Parathyroid adenoma (tissue), 2 donors: Measurements from ENCODE around the gene CCL18.
"Not testable (repeated sequence)": the region's sequence is repeated elsewhere in the genome, so short reads cannot be mapped to it uniquely, and the experiment has no call there.

Source experiments
- H2AFZ ChIP-seq: fragments of 300-600 bp; sonication (generic); one replicate; pipeline ENCODE4 v1.7.0; 2017; ENCODE audit warnings: antibody characterized with exemption, mild to moderate bottlenecking
- H3K27ac ChIP-seq: fragments of 300-600 bp; sonication (generic); one replicate; pipeline ENCODE4 v1.7.0; 2017
- H3K27me3 ChIP-seq: fragments of 300-600 bp; sonication (generic); one replicate; pipeline ENCODE4 v1.7.0; 2017; ENCODE audit warnings: low read length; ENCODE audit not compliant: control insufficient read depth, insufficient read depth
- H3K36me3 ChIP-seq: fragments of 300-600 bp; sonication (generic); one replicate; pipeline ENCODE4 v1.7.0; 2017; ENCODE audit warnings: low read length; ENCODE audit not compliant: control insufficient read depth, insufficient read depth
- H3K4me1 ChIP-seq: fragments of 300-600 bp; sonication (generic); one replicate; pipeline ENCODE4 v1.7.0; 2017; ENCODE audit warnings: control low read depth
- H3K4me2 ChIP-seq: fragments of 300-600 bp; sonication (generic); one replicate; pipeline ENCODE4 v1.7.0; 2017; ENCODE audit warnings: low read length
- H3K4me3 ChIP-seq: fragments of 300-600 bp; sonication (generic); one replicate; pipeline ENCODE4 v1.7.0; 2017; ENCODE audit warnings: low read depth, low read length
- H3K79me2 ChIP-seq: fragments of 300-600 bp; sonication (generic); one replicate; pipeline ENCODE4 v1.7.0; 2017; ENCODE audit warnings: control low read depth
- H3K9ac ChIP-seq: fragments of 300-600 bp; sonication (generic); one replicate; pipeline ENCODE4 v1.7.0; 2017; ENCODE audit warnings: mild to moderate bottlenecking
- H3K9me3 ChIP-seq: fragments of 300-600 bp; sonication (generic); one replicate; pipeline ENCODE4 v1.7.0; 2017; ENCODE audit warnings: low read length; ENCODE audit not compliant: control insufficient read depth
- CTCF ChIP-seq: fragments of 300-600 bp; sonication (generic); IDR thresholded peaks from one replicate; pipeline ENCODE4 v1.7.0; 2017; ENCODE audit warnings: antibody characterized with exemption, mild to moderate bottlenecking
- donor health status: primary hyperparathyroidism.

CCL18 gene

GRCh38 chr17:36069136-36069535, 5.1 kb downstream of the CCL18 start:
- Histone ChIP-seq H3K4me1 (no peaks in the 10 kb centered on the region), H3K27ac (no peak overlapping the region)
- no peak for TF ChIP-seq CTCF

GRCh38 chr17:36070427-36070826, 6.4 kb downstream of the CCL18 start:
- Histone ChIP-seq H3K27ac (no peak overlapping the region), H3K9ac (no peak overlapping the region)

More at GRCh38 chr17:36069136-36069535, 5.1 kb downstream of the CCL18 start:
- Histone ChIP-seq H2AFZ (no peak overlapping the region), H3K9me3 (no peaks in the 10 kb centered on the region), H3K4me3 (no peak overlapping the region), H3K79me2 (no peaks in the 10 kb centered on the region), H3K27me3 (no peaks in the 10 kb centered on the region), H3K36me3 (no peaks in the 10 kb centered on the region), H3K9ac (no peak overlapping the region), H3K4me2 (no peak overlapping the region)

DNA sequence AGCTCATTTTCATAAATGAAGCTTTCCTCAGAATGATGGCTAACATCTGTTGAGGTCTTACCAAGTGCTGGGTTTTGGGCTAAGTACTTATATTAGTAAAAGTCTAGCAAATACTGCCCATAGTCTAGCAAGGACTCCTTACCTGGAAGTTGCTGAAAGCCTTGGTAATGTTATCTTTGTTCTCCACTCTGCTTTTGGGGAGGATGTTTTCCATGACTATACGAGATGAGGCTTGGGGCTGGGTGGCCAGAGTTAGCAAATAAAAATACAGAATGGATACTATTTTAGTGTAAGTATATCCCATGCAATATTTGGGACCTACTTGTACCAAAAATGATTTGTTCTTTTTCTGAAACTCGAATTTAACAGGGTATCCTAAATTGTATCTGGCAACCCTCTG, 7.7 kb downstream of the CCL18 start:
- no peak overlapping the region for H3K4me2 ChIP-seq
- H3K4me1 ChIP-seq = no peaks in the 10 kb centered on the region
- no peak overlapping the region for H3K9ac ChIP-seq
- no peaks in the 10 kb centered on the region for H3K27me3 ChIP-seq
- H3K79me2 ChIP-seq = no peaks in the 10 kb centered on the region
- no peak overlapping the region for H3K4me3 ChIP-seq
- no peaks in the 10 kb centered on the region for H3K36me3 ChIP-seq
- TF ChIP-seq CTCF = no peak
- H3K27ac ChIP-seq = no peak overlapping the region
- H3K9me3 ChIP-seq = no peaks in the 10 kb centered on the region
- H2AFZ ChIP-seq = no peak overlapping the region

More at GRCh38 chr17:36070427-36070826, 6.4 kb downstream of the CCL18 start:
- no peaks in the 10 kb centered on the region for H3K79me2 ChIP-seq
- no peak overlapping the region for H3K4me2 ChIP-seq
- TF ChIP-seq CTCF = no peak
- no peaks in the 10 kb centered on the region for H3K9me3 ChIP-seq
- H3K4me1 ChIP-seq = no peaks in the 10 kb centered on the region
- H2AFZ ChIP-seq = no peak overlapping the region
- H3K36me3 ChIP-seq = no peaks in the 10 kb centered on the region
- no peak overlapping the region for H3K4me3 ChIP-seq
- H3K27me3 ChIP-seq = no peaks in the 10 kb centered on the region

- TF ChIP-seq CTCF = peak; percentile 55
- H3K36me3 ChIP-seq = no peaks in the 10 kb centered on the region
- no peaks in the 10 kb centered on the region for H3K79me2 ChIP-seq
- no peak overlapping the region for H3K27ac ChIP-seq
- H3K4me3 ChIP-seq = no peak overlapping the region
- no peak overlapping the region for H3K4me2 ChIP-seq
- no peaks in the 10 kb centered on the region for H3K9me3 ChIP-seq
- H3K9ac ChIP-seq = no peak overlapping the region
- no peaks in the 10 kb centered on the region for H3K4me1 ChIP-seq
- H3K27me3 ChIP-seq = no peaks in the 10 kb centered on the region
- no peak overlapping the region for H2AFZ ChIP-seq
Observed at GRCh38 chr17:36072431-36073121, 8.5 kb downstream of the CCL18 start.

DNA sequence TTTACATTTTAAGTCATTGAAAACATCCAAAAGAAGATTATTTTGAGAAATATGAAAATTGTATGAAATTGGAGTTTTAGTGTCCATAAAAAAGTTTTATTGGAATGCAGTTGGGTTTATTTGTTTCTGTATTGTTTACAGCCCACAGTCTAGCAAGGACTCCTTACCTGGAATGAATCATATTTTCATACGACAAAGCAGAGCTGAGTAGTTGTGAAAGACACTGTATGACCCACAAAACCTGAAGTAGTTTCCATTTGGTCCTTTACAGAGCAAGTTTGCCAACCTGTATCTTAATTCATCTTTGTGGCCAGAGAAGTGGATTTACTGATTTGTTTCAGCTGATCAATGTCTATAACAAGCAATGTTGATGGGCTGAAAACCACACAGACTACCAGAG, 10.3 kb downstream of the CCL18 start:
- H3K4me2 ChIP-seq = no peak overlapping the region
- no peaks in the 10 kb centered on the region for H3K79me2 ChIP-seq
- H3K27me3 ChIP-seq = no peaks in the 10 kb centered on the region
- H3K4me1 ChIP-seq = no peaks in the 10 kb centered on the region
- H2AFZ ChIP-seq = no peak overlapping the region
- no peaks in the 10 kb centered on the region for H3K36me3 ChIP-seq
- H3K9ac ChIP-seq = no peak overlapping the region
- no peaks in the 10 kb centered on the region for H3K9me3 ChIP-seq
- no peak overlapping the region for H3K27ac ChIP-seq
- TF ChIP-seq CTCF = no peak
- H3K4me3 ChIP-seq = no peak overlapping the region

- H3K4me3 ChIP-seq, H3K9ac ChIP-seq, H3K4me1 ChIP-seq, H3K27ac ChIP-seq, H3K79me2 ChIP-seq, H3K36me3 ChIP-seq, H3K9me3 ChIP-seq, H3K4me2 ChIP-seq, H3K27me3 ChIP-seq, H2AFZ ChIP-seq: not testable (repeated sequence)
Observed at GRCh38 chr17:36081681-36082471, 17.8 kb downstream of the CCL18 start.
